HepG2 (cell line): ENCODE measurements around the gene HIPK4. TPM values are rescaled to one million over a fixed set of nuclear protein-coding genes. Genes with fewer than 3 reads are reported as not detected.
A peak's percentile ranks its signal among the peaks of the same experiment; 100 is the strongest.

ENCODE experiments used
- GTF3A ChIP-seq: sonication (generic); formaldehyde crosslinking; conservative IDR thresholded peaks from 2 replicates; pipeline ENCODE4 v1.4.0; 2020; ENCODE audit warnings: mild to moderate bottlenecking, missing genetic modification reagents
- HDAC6 ChIP-seq: fragments of 200-600 bp; sonication (generic); IDR thresholded peaks from 2 replicates; pipeline ENCODE4 v1.7.0; 2017; ENCODE audit warnings: mild to moderate bottlenecking, antibody characterized with exemption, low read length, low read depth
- HMGA1 ChIP-seq: sonication (generic); formaldehyde crosslinking; conservative IDR thresholded peaks from 2 replicates; pipeline ENCODE4 v1.4.0; 2020; ENCODE audit warnings: missing genetic modification reagents
- ISL2 ChIP-seq: sonication (generic); formaldehyde crosslinking; IDR thresholded peaks from 2 replicates; pipeline ENCODE4 v1.5.0; 2020; ENCODE audit warnings: missing genetic modification reagents
- KDM4B ChIP-seq: sonication (generic); formaldehyde crosslinking; IDR thresholded peaks from 2 replicates; pipeline ENCODE4 v1.4.0; 2020; ENCODE audit warnings: missing genetic modification reagents
- MEIS2 ChIP-seq: sonication (generic); formaldehyde crosslinking; IDR thresholded peaks from 2 replicates; pipeline ENCODE4 v1.9.0; 2021; ENCODE audit warnings: mild to moderate bottlenecking, missing genetic modification reagents
- MLXIP ChIP-seq: sonication (generic); formaldehyde crosslinking; IDR thresholded peaks from 2 replicates; pipeline ENCODE4 v1.9.0; 2021; ENCODE audit warnings: missing genetic modification reagents, borderline replicate concordance
- MXD4 ChIP-seq: IDR thresholded peaks from 2 replicates; pipeline ENCODE4 v1.6.1; 2016; ENCODE audit warnings: mild to moderate bottlenecking, missing biosample characterization, missing genetic modification reagents
- NFE2 ChIP-seq: sonication (generic); formaldehyde crosslinking; IDR thresholded peaks from 2 replicates; pipeline ENCODE4 v1.4.0; 2020; ENCODE audit warnings: missing genetic modification reagents
- PAF1 ChIP-seq: IDR thresholded peaks from 2 replicates; pipeline ENCODE4 v1.6.1; 2016; ENCODE audit warnings: missing genetic modification reagents, missing compliant biosample characterization
- ZBTB1 ChIP-seq: sonication (generic); formaldehyde crosslinking; IDR thresholded peaks from 2 replicates; pipeline ENCODE4 v1.4.0; 2020; ENCODE audit warnings: missing genetic modification reagents, borderline replicate concordance
- ZNF124 ChIP-seq: sonication (generic); formaldehyde crosslinking; IDR thresholded peaks from 2 replicates; pipeline ENCODE4 v1.4.0; 2020; ENCODE audit warnings: missing genetic modification reagents
- ZNF296 ChIP-seq: sonication (generic); formaldehyde crosslinking; conservative IDR thresholded peaks from 2 replicates; pipeline ENCODE4 v1.5.0; 2020; ENCODE audit warnings: mild to moderate bottlenecking, missing genetic modification reagents
- ZNF614 ChIP-seq: IDR thresholded peaks from 2 replicates; pipeline ENCODE4 v1.6.1; 2018; ENCODE audit warnings: missing biosample characterization, missing genetic modification reagents, inconsistent platforms, borderline replicate concordance
- ZNF619 ChIP-seq: sonication (generic); formaldehyde crosslinking; IDR thresholded peaks from 2 replicates; pipeline ENCODE4 v1.4.0; 2020; ENCODE audit warnings: mild to moderate bottlenecking, missing genetic modification reagents
- ZNF788 ChIP-seq: sonication (generic); formaldehyde crosslinking; IDR thresholded peaks from 2 replicates; pipeline ENCODE4 v1.5.0; 2020; ENCODE audit warnings: mild to moderate bottlenecking, missing genetic modification reagents, borderline replicate concordance
- polyA plus RNA-seq, 8 experiments: library from polyadenylated mRNA; depleted of rRNA in 3 of 8; stranded (reverse) in 7 of 8; unstranded in 1 of 8; fragments of >200 nt; fragmentation: Illumina TruSeq in 4 of 8; extraction: Trizol in 4 of 8; gene quantifications; 2 replicates each; pipeline versions ENCODE4 v1.2.1 to v1.2.3, GENCODE V29; 2011 to 2016; ENCODE audit warnings: low read depth in 4 of 8, missing spikeins in 1 of 8, mixed read lengths in 1 of 8; ENCODE audit not compliant: insufficient read depth in 1 of 8
- total RNA-seq, 5 experiments: library from RNA; depleted of rRNA; stranded (reverse); fragments of >200 nt; fragmentation: Illumina TruSeq; extraction: Trizol; gene quantifications; 2 replicates each; pipeline ENCODE4 v1.2.3, GENCODE V29; 2016; ENCODE audit warnings: low read depth in 1 of 5
- TF ChIP-seq, protein P1 (sequence below): sonication (generic); formaldehyde crosslinking; IDR thresholded peaks from 2 replicates; pipeline ENCODE4 v1.4.0; 2020; ENCODE audit warnings: missing genetic modification reagents
- TF ChIP-seq, protein P2 (sequence below): sonication (generic); formaldehyde crosslinking; IDR thresholded peaks from 2 replicates; pipeline ENCODE4 v1.4.0; 2020; ENCODE audit warnings: missing genetic modification reagents

The HIPK4 gene
- total and polyA plus RNA-seq, 2 of the 13 experiments (the other 11 are each of a cell fraction or from before 2014, with no cell fraction given): 0.03 TPM; not detected in 1

DNA sequence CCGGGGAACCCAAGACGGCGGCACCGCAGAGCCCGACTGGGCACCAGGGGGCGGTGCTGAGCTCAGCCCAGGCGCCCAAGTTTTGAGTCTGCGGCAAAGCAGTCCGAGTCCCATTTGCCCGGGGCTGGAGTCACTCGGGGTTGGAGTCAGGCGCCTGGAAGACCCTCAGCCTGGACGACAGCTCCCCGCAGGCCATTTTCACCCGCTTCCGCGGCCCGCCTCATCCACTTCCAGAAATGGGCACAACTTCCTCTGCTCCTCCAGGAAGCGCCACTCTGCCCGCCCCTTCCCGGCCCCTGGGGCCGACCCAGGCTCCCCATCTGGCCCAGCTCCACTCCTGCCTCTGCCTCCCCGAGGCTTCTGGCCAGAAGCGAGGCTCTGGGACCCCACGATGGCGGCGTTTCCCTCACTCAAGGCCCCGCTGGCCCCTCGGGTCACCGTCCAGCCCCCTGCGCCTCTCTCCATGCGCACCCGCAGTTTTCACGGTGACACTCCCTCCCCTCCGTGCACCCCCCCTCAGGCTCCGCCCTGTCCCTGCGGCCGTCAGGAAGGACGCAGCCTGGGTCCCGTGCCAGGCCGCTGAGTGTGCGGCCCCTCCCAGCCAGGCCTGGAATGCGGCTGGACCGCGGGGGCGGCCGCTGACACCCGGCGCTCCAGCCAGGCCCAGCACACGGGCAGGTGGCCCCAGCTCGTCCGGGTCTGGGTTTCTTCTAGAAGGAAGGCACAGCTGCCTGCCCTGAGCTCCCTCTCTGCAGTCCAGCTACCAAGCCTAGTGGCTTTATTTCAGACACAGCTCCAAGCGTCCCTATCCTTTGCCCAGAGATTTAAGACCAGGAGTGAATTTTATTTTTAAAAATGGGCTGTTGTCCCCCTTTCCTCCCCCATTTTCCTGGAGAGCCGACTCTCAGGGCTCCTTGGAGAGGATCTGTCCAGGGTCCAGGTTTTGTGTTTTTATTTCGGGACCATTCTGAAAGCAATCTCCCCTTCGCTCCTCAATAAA is 31.1 kb upstream of the HIPK4 start (continued):
- TF ChIP-seq MLXIP (CRISPR knock-in tag) (no peak), NFE2 (CRISPR knock-in tag) (no peak), ZNF788 (peak; percentile 89), MEIS2 (CRISPR knock-in tag) (peak; percentile 72), KDM4B (CRISPR knock-in tag) (no peak), ZNF614 (peak; percentile 15; the same call in 1 of the 2 replicates), ISL2 (CRISPR knock-in tag) (peak; percentile 75), PAF1 (CRISPR knock-in tag) (no peak), ZNF619 (0 out of 2 replicates have a peak, but pooled peaks have one; percentile 55), ZNF296 (CRISPR knock-in tag) (no peak; the same call in 1 of the 2 replicates), HDAC6 (no peak), MXD4 (CRISPR knock-in tag) (no peak), ZNF124 (CRISPR knock-in tag) (peak; percentile 47; the same call in 1 of the 2 replicates), HMGA1 (CRISPR knock-in tag) (no peak), GTF3A (CRISPR knock-in tag) (no peak), ZBTB1 (no peak)
- TF ChIP-seq, protein P1, sequence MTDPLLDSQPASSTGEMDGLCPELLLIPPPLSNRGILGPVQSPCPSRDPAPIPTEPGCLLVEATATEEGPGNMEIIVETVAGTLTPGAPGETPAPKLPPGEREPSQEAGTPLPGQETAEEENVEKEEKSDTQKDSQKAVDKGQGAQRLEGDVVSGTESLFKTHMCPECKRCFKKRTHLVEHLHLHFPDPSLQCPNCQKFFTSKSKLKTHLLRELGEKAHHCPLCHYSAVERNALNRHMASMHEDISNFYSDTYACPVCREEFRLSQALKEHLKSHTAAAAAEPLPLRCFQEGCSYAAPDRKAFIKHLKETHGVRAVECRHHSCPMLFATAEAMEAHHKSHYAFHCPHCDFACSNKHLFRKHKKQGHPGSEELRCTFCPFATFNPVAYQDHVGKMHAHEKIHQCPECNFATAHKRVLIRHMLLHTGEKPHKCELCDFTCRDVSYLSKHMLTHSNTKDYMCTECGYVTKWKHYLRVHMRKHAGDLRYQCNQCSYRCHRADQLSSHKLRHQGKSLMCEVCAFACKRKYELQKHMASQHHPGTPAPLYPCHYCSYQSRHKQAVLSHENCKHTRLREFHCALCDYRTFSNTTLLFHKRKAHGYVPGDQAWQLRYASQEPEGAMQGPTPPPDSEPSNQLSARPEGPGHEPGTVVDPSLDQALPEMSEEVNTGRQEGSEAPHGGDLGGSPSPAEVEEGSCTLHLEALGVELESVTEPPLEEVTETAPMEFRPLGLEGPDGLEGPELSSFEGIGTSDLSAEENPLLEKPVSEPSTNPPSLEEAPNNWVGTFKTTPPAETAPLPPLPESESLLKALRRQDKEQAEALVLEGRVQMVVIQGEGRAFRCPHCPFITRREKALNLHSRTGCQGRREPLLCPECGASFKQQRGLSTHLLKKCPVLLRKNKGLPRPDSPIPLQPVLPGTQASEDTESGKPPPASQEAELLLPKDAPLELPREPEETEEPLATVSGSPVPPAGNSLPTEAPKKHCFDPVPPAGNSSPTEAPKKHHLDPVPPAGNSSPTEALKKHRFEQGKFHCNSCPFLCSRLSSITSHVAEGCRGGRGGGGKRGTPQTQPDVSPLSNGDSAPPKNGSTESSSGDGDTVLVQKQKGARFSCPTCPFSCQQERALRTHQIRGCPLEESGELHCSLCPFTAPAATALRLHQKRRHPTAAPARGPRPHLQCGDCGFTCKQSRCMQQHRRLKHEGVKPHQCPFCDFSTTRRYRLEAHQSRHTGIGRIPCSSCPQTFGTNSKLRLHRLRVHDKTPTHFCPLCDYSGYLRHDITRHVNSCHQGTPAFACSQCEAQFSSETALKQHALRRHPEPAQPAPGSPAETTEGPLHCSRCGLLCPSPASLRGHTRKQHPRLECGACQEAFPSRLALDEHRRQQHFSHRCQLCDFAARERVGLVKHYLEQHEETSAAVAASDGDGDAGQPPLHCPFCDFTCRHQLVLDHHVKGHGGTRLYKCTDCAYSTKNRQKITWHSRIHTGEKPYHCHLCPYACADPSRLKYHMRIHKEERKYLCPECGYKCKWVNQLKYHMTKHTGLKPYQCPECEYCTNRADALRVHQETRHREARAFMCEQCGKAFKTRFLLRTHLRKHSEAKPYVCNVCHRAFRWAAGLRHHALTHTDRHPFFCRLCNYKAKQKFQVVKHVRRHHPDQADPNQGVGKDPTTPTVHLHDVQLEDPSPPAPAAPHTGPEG (CRISPR knock-in tag): no peak
- TF ChIP-seq, protein P2, sequence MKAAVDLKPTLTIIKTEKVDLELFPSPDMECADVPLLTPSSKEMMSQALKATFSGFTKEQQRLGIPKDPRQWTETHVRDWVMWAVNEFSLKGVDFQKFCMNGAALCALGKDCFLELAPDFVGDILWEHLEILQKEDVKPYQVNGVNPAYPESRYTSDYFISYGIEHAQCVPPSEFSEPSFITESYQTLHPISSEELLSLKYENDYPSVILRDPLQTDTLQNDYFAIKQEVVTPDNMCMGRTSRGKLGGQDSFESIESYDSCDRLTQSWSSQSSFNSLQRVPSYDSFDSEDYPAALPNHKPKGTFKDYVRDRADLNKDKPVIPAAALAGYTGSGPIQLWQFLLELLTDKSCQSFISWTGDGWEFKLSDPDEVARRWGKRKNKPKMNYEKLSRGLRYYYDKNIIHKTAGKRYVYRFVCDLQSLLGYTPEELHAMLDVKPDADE (CRISPR knock-in tag): peak; percentile 61; the same call in 1 of the 2 replicates
